Measurements from ENCODE around the gene MAP3K5. TPM values are rescaled to one million over a fixed set of nuclear protein-coding genes. Genes with fewer than 3 reads are reported as not detected.
"Not testable (repeated sequence)": the region's sequence is repeated elsewhere in the genome, so short reads cannot be mapped to it uniquely, and the experiment has no call there.

MAP3K5 gene
- total RNA-seq, 2 experiments from 2014 or later: 9.4 to 9.7 TPM

GRCh38 chr6:136767570-136768309 is 24.5 kb downstream of the MAP3K5 start:
- no peaks in the 10 kb centered on the region for H3K27me3 Mint-ChIP-seq (ENCODE audit: low read depth)
- H3K36me3 Mint-ChIP-seq (ENCODE audit: low read depth): no peaks in the 10 kb centered on the region
- CTCF ChIA-PET: interaction anchor here (0.6 kb wide), 1 partner anchor 1636 kb away, joined by 3 read pairs; the partner anchor contains the start of gene HEBP2
- intact Hi-C loops (cut with micrococcal nuclease): loop anchor here (2.0 kb wide), 1 partner anchor 17 kb away; no protein-coding TSS in a partner anchor
- no peaks in the 10 kb centered on the region for H3K9me3 Mint-ChIP-seq
- no peak for DNase-seq
- no peak overlapping the region for H3K27ac Mint-ChIP-seq
- peaks cover 52% of the 10 kb centered on the region for H3K4me1 Mint-ChIP-seq (ENCODE audit: low read depth)
- H3K4me3 Mint-ChIP-seq: no peak overlapping the region

- no peak for DNase-seq
- Mint-ChIP-seq H3K27me3 (ENCODE audit: low read depth) (no peaks in the 10 kb centered on the region), H3K36me3 (ENCODE audit: low read depth) (no peaks in the 10 kb centered on the region), H3K4me1 (ENCODE audit: low read depth) (peaks cover 52% of the 10 kb centered on the region), H3K9me3 (no peaks in the 10 kb centered on the region), H3K27ac (no peak overlapping the region), H3K4me3 (no peak overlapping the region)
- intact Hi-C loops (cut with micrococcal nuclease): loop anchor here (2.0 kb wide), 1 partner anchor 18 kb away; no protein-coding TSS in a partner anchor
- CTCF ChIA-PET: interaction anchor here (0.6 kb wide), 1 partner anchor 1637 kb away, joined by 3 read pairs; the partner anchor contains the start of gene HEBP2
Measured at GRCh38 chr6:136767103-136767502, 25.2 kb downstream of the MAP3K5 start.

GRCh38 chr6:136766274-136766673 is 26.0 kb downstream of the MAP3K5 start:
- no peak overlapping the region for H3K27ac Mint-ChIP-seq
- peaks cover 60% of the 10 kb centered on the region for H3K4me1 Mint-ChIP-seq (ENCODE audit: low read depth)
- intact Hi-C loops (cut with micrococcal nuclease): loop anchor here (2.0 kb wide), 1 partner anchor 19 kb away; no protein-coding TSS in a partner anchor
- H3K27me3 Mint-ChIP-seq (ENCODE audit: low read depth): no peaks in the 10 kb centered on the region
- no peaks in the 10 kb centered on the region for H3K36me3 Mint-ChIP-seq (ENCODE audit: low read depth)
- no peak for DNase-seq
- CTCF ChIA-PET: no interaction called here
- no peak overlapping the region for H3K4me3 Mint-ChIP-seq
- no peaks in the 10 kb centered on the region for H3K9me3 Mint-ChIP-seq

GRCh38 chr6:136764517-136764993 is 27.7 kb downstream of the MAP3K5 start:
- Mint-ChIP-seq H3K4me1 (ENCODE audit: low read depth) (peaks cover 67% of the 10 kb centered on the region), H3K27ac (no peak overlapping the region), H3K36me3 (ENCODE audit: low read depth) (no peaks in the 10 kb centered on the region), H3K9me3 (no peaks in the 10 kb centered on the region), H3K4me3 (no peak overlapping the region), H3K27me3 (ENCODE audit: low read depth) (no peaks in the 10 kb centered on the region)
- intact Hi-C loops (cut with micrococcal nuclease): loop anchor here (1.0 kb wide), 1 partner anchor 11 kb away; no protein-coding TSS in a partner anchor
- peak; percentile 32 for DNase-seq
- CTCF ChIA-PET: interaction anchor here (1.0 to 5.8 kb wide), 5 partner anchors 8 to 121 kb away, joined by 3 to 54 read pairs (median 4); partner anchors contain the start of gene MAP3K5

GRCh38 chr6:136763716-136764516 is 28.4 kb downstream of the MAP3K5 start:
- no peak for DNase-seq
- Mint-ChIP-seq H3K4me3 (no peak overlapping the region), H3K27me3 (ENCODE audit: low read depth) (no peaks in the 10 kb centered on the region), H3K36me3 (ENCODE audit: low read depth) (no peaks in the 10 kb centered on the region), H3K27ac (no peak overlapping the region), H3K4me1 (ENCODE audit: low read depth) (peaks cover 67% of the 10 kb centered on the region), H3K9me3 (no peaks in the 10 kb centered on the region)
- CTCF ChIA-PET: interaction anchor here (0.6 to 5.8 kb wide), 8 partner anchors 7 to 120 kb away, joined by 3 to 54 read pairs (median 4); partner anchors contain the start of gene MAP3K5
- intact Hi-C loops (cut with micrococcal nuclease): loop anchor here (1.0 kb wide), 1 partner anchor 11 kb away; no protein-coding TSS in a partner anchor

- peaks cover 67% of the 10 kb centered on the region for H3K4me1 Mint-ChIP-seq (ENCODE audit: low read depth)
Measured at GRCh38 chr6:136763255-136763654, 29.0 kb downstream of the MAP3K5 start.

GRCh38 chr6:136762022-136762975 is 30.0 kb downstream of the MAP3K5 start:
- intact Hi-C loops (cut with micrococcal nuclease): no loop called here
- CTCF ChIA-PET: interaction anchor here (0.6 to 5.8 kb wide), 6 partner anchors 9 to 118 kb away, joined by 3 to 54 read pairs (median 4); partner anchors contain the start of gene MAP3K5
- H3K27ac Mint-ChIP-seq: no peak overlapping the region

More at GRCh38 chr6:136763255-136763654, 29.0 kb downstream of the MAP3K5 start:
- H3K27me3 Mint-ChIP-seq (ENCODE audit: low read depth): no peaks in the 10 kb centered on the region
- CTCF ChIA-PET: interaction anchor here (0.6 to 5.8 kb wide), 5 partner anchors 8 to 119 kb away, joined by 3 to 54 read pairs (median 4); partner anchors contain the start of gene MAP3K5
- no peak overlapping the region for H3K4me3 Mint-ChIP-seq
- intact Hi-C loops (cut with micrococcal nuclease): no loop called here
- H3K9me3 Mint-ChIP-seq: no peaks in the 10 kb centered on the region
- no peak overlapping the region for H3K27ac Mint-ChIP-seq
- no peaks in the 10 kb centered on the region for H3K36me3 Mint-ChIP-seq (ENCODE audit: low read depth)
- DNase-seq: no peak

GRCh38 chr6:136761227-136761922 is 30.9 kb downstream of the MAP3K5 start:
- peaks cover 60% of the 10 kb centered on the region for H3K4me1 Mint-ChIP-seq (ENCODE audit: low read depth)
- no peak for DNase-seq
- no peaks in the 10 kb centered on the region for H3K27me3 Mint-ChIP-seq (ENCODE audit: low read depth)
- H3K27ac Mint-ChIP-seq: no peak overlapping the region
- H3K4me3 Mint-ChIP-seq: peak overlapping the region; percentile 5
- no peaks in the 10 kb centered on the region for H3K36me3 Mint-ChIP-seq (ENCODE audit: low read depth)
- intact Hi-C loops (cut with micrococcal nuclease): no loop called here
- CTCF ChIA-PET: interaction anchor here (0.6 to 5.8 kb wide), 3 partner anchors 16 to 68 kb away, joined by 3 to 54 read pairs (median 5); partner anchors contain the start of gene MAP3K5
- no peaks in the 10 kb centered on the region for H3K9me3 Mint-ChIP-seq

More at GRCh38 chr6:136762022-136762975, 30.0 kb downstream of the MAP3K5 start:
- Mint-ChIP-seq H3K4me3 (no peak overlapping the region), H3K27me3 (ENCODE audit: low read depth) (no peaks in the 10 kb centered on the region), H3K4me1 (ENCODE audit: low read depth) (peaks cover 58% of the 10 kb centered on the region), H3K36me3 (ENCODE audit: low read depth) (no peaks in the 10 kb centered on the region), H3K9me3 (no peaks in the 10 kb centered on the region)
- no peak for DNase-seq

GRCh38 chr6:136760781-136761180 is 31.5 kb downstream of the MAP3K5 start:
- intact Hi-C loops (cut with micrococcal nuclease); H3K9me3 Mint-ChIP-seq; H3K36me3 Mint-ChIP-seq (ENCODE audit: low read depth); DNase-seq; H3K4me3 Mint-ChIP-seq; H3K27ac Mint-ChIP-seq; H3K27me3 Mint-ChIP-seq (ENCODE audit: low read depth): not testable (repeated sequence)
- peaks cover 56% of the 10 kb centered on the region for H3K4me1 Mint-ChIP-seq (ENCODE audit: low read depth)
- CTCF ChIA-PET: interaction anchor here (1.3 to 5.8 kb wide), 2 partner anchors 16 to 31 kb away, joined by 3 to 54 read pairs; partner anchors contain the start of gene MAP3K5

- H3K27me3 Mint-ChIP-seq (ENCODE audit: low read depth): no peaks in the 10 kb centered on the region
- no peaks in the 10 kb centered on the region for H3K9me3 Mint-ChIP-seq
- no peaks in the 10 kb centered on the region for H3K36me3 Mint-ChIP-seq (ENCODE audit: low read depth)
- H3K4me1 Mint-ChIP-seq (ENCODE audit: low read depth): peaks cover 55% of the 10 kb centered on the region
- CTCF ChIA-PET: interaction anchor here (0.6 to 2.9 kb wide), 3 partner anchors 8 to 112 kb away, joined by 4 to 11 read pairs (median 4); partner anchors contain the start of gene MAP3K5
- DNase-seq: no peak
- intact Hi-C loops (cut with micrococcal nuclease): no loop called here
- H3K27ac Mint-ChIP-seq: no peak overlapping the region
- no peak overlapping the region for H3K4me3 Mint-ChIP-seq
Measured at GRCh38 chr6:136757150-136757549, 35.1 kb downstream of the MAP3K5 start.
